ENCODE results near the gene OSBPL10.
A peak's percentile ranks its signal among the peaks of the same experiment; 100 is the strongest.

OSBPL10 gene

DNA sequence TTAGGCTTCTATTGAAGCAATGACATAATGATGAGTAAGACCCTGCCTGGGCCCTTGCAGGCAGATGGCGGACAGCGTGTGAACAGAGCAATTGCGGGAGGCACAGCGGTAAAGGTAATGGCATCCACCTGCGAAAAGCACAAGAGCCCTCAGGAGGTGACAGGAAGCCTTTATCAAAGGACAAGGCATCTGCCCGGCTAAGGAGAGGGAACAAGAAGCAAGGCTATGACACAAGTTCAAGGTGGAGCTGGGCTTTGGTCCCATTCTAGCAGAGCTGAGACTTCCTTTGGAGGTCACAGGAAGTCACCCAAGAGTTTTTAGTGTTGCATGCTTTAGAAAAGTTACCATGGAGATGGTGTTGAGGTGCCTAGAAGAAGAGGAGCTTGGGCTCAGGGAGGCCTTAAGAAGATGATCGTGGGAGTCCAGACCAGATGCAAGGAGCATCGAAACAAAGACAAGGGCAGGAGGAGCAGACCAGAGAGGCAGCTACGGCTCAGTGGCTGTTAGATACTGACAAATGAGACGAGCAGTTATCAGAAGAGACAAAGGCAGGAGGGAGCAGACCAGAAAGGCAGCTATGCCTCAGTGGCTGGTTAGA is 34.5 kb downstream of the OSBPL10 start:
- no peaks in the 10 kb centered on the region for H3K27me3 ChIP-seq (ENCODE audit: control insufficient read depth in 1 of 2, insufficient read depth in 1 of 2, low read length in 2 of 2)
- H3K4me1 ChIP-seq (ENCODE audit: control insufficient read depth, insufficient read depth, low read depth, low read length) = peaks cover 2% of the 10 kb centered on the region
- no peak overlapping the region for H3K4ac ChIP-seq (ENCODE audit: low read depth in 1 of 2, low read length in 2 of 2)
- no peak overlapping the region for H2AK5ac ChIP-seq (ENCODE audit: low read length, severe bottlenecking)
- peaks cover 32% of the 10 kb centered on the region for H3K79me1 ChIP-seq (replicated peaks; ENCODE audit: low read length, poor library complexity, severe bottlenecking)
- no peak for DNase-seq
- no peak overlapping the region for H2BK5ac ChIP-seq (ENCODE audit: low read depth, low read length, poor library complexity, severe bottlenecking)
- H3K18ac ChIP-seq (ENCODE audit: low read depth in 1 of 2, low read length in 2 of 2) = no peak overlapping the region
- H2AFZ ChIP-seq (ENCODE audit: low read depth, low read length) = no peak overlapping the region
- H4K8ac ChIP-seq (ENCODE audit: low read length) = no peak overlapping the region
- 89% methylated on average over 10 of the region's 10 CpGs for WGBS
- no peak overlapping the region for H4K91ac ChIP-seq (ENCODE audit: low read length)
- H2BK12ac ChIP-seq (ENCODE audit: low read length in 2 of 2) = no peak overlapping the region
- H2BK15ac ChIP-seq (ENCODE audit: low read depth, poor library complexity, severe bottlenecking) = no peak overlapping the region
- H3K23ac ChIP-seq (ENCODE audit: low read length in 2 of 2) = no peak overlapping the region
- no peak overlapping the region for H3K27ac ChIP-seq (ENCODE audit: low read length, poor library complexity, severe bottlenecking)
- no peak overlapping the region for H3K9ac ChIP-seq (ENCODE audit: low read length)
- no peaks in the 10 kb centered on the region for H3K36me3 ChIP-seq (ENCODE audit: control insufficient read depth in 1 of 2, insufficient read depth in 2 of 2, low read depth in 1 of 2, low read length in 2 of 2)
- no peak overlapping the region for H3K4me3 ChIP-seq (ENCODE audit: insufficient read depth in 1 of 2, low read depth in 1 of 2, low read length in 2 of 2)
- no peak overlapping the region for H2BK120ac ChIP-seq (ENCODE audit: low read depth, low read length)
- no peaks in the 10 kb centered on the region for H3K9me3 ChIP-seq (ENCODE audit: control insufficient read depth, low read length)
- no peak overlapping the region for H3K14ac ChIP-seq (ENCODE audit: low read length in 2 of 2)
- no peak overlapping the region for H3K4me2 ChIP-seq (ENCODE audit: low read length, poor library complexity, severe bottlenecking)

GRCh38 chr3:31945738-31946052 is 35.4 kb downstream of the OSBPL10 start:
- no peak overlapping the region for H3K23ac ChIP-seq (ENCODE audit: low read length in 2 of 2)
- H3K36me3 ChIP-seq (ENCODE audit: control insufficient read depth in 1 of 2, insufficient read depth in 2 of 2, low read depth in 1 of 2, low read length in 2 of 2) = no peaks in the 10 kb centered on the region
- 72% methylated on average over 3 of the region's 3 CpGs for WGBS
- peak overlapping the region in 1 of 2 experiments; percentile 53 for H3K4me3 ChIP-seq (ENCODE audit: insufficient read depth in 1 of 2, low read depth in 1 of 2, low read length in 2 of 2)
- H3K9ac ChIP-seq (ENCODE audit: low read length) = peak overlapping the region; percentile 64
- no peak overlapping the region for H2BK12ac ChIP-seq (ENCODE audit: low read length in 2 of 2)
- H3K9me3 ChIP-seq (ENCODE audit: control insufficient read depth, low read length) = no peaks in the 10 kb centered on the region
- no peak overlapping the region for H3K18ac ChIP-seq (ENCODE audit: low read depth in 1 of 2, low read length in 2 of 2)
- no peak overlapping the region for H3K4me2 ChIP-seq (ENCODE audit: low read length, poor library complexity, severe bottlenecking)
- no peaks in the 10 kb centered on the region for H3K27me3 ChIP-seq (ENCODE audit: control insufficient read depth in 1 of 2, insufficient read depth in 1 of 2, low read length in 2 of 2)
- H3K79me1 ChIP-seq (replicated peaks; ENCODE audit: low read length, poor library complexity, severe bottlenecking) = peaks cover 31% of the 10 kb centered on the region
- H2BK15ac ChIP-seq (ENCODE audit: low read depth, poor library complexity, severe bottlenecking) = no peak overlapping the region
- H3K4ac ChIP-seq (ENCODE audit: low read depth in 1 of 2, low read length in 2 of 2) = no peak overlapping the region
- H2BK5ac ChIP-seq (ENCODE audit: low read depth, low read length, poor library complexity, severe bottlenecking) = no peak overlapping the region
- no peak overlapping the region for H3K14ac ChIP-seq (ENCODE audit: low read length in 2 of 2)
- no peak overlapping the region for H2AFZ ChIP-seq (ENCODE audit: low read depth, low read length)
- DNase-seq = no peak
- no peak overlapping the region for H2BK120ac ChIP-seq (ENCODE audit: low read depth, low read length)
- no peak overlapping the region for H2AK5ac ChIP-seq (ENCODE audit: low read length, severe bottlenecking)
- no peak overlapping the region for H4K8ac ChIP-seq (ENCODE audit: low read length)
- peaks cover 2% of the 10 kb centered on the region for H3K4me1 ChIP-seq (ENCODE audit: control insufficient read depth, insufficient read depth, low read depth, low read length)
- no peak overlapping the region for H3K27ac ChIP-seq (ENCODE audit: low read length, poor library complexity, severe bottlenecking)
- no peak overlapping the region for H4K91ac ChIP-seq (ENCODE audit: low read length)

GRCh38 chr3:31943041-31943440 is 38.0 kb downstream of the OSBPL10 start:
- no peak overlapping the region for H3K4me2 ChIP-seq (ENCODE audit: low read length, poor library complexity, severe bottlenecking)
- H3K27me3 ChIP-seq (ENCODE audit: control insufficient read depth in 1 of 2, insufficient read depth in 1 of 2, low read length in 2 of 2) = peaks cover 0 to 4% of the 10 kb centered on the region in 2 experiments
- no peak overlapping the region for H3K23ac ChIP-seq (ENCODE audit: low read length in 2 of 2)
- no peak overlapping the region for H3K4ac ChIP-seq (ENCODE audit: low read depth in 1 of 2, low read length in 2 of 2)
- no peak for DNase-seq
- no peak overlapping the region for H2BK120ac ChIP-seq (ENCODE audit: low read depth, low read length)
- no peak overlapping the region for H3K4me3 ChIP-seq (ENCODE audit: insufficient read depth in 1 of 2, low read depth in 1 of 2, low read length in 2 of 2)
- H2BK15ac ChIP-seq (ENCODE audit: low read depth, poor library complexity, severe bottlenecking) = no peak overlapping the region
- no peaks in the 10 kb centered on the region for H3K36me3 ChIP-seq (ENCODE audit: control insufficient read depth in 1 of 2, insufficient read depth in 2 of 2, low read depth in 1 of 2, low read length in 2 of 2)
- no peak overlapping the region for H2AK5ac ChIP-seq (ENCODE audit: low read length, severe bottlenecking)
- H2BK12ac ChIP-seq (ENCODE audit: low read length in 2 of 2) = no peak overlapping the region
- no peak overlapping the region for H3K27ac ChIP-seq (ENCODE audit: low read length, poor library complexity, severe bottlenecking)
- H3K18ac ChIP-seq (ENCODE audit: low read depth in 1 of 2, low read length in 2 of 2) = no peak overlapping the region
- no peaks in the 10 kb centered on the region for H3K9me3 ChIP-seq (ENCODE audit: control insufficient read depth, low read length)
- H2BK5ac ChIP-seq (ENCODE audit: low read depth, low read length, poor library complexity, severe bottlenecking) = no peak overlapping the region
- no peak overlapping the region for H3K14ac ChIP-seq (ENCODE audit: low read length in 2 of 2)
- H4K91ac ChIP-seq (ENCODE audit: low read length) = no peak overlapping the region
- H3K79me1 ChIP-seq (replicated peaks; ENCODE audit: low read length, poor library complexity, severe bottlenecking) = peaks cover 43% of the 10 kb centered on the region
- peaks cover 2% of the 10 kb centered on the region for H3K4me1 ChIP-seq (ENCODE audit: control insufficient read depth, insufficient read depth, low read depth, low read length)
- no peak overlapping the region for H3K9ac ChIP-seq (ENCODE audit: low read length)
- H4K8ac ChIP-seq (ENCODE audit: low read length) = no peak overlapping the region
- H2AFZ ChIP-seq (ENCODE audit: low read depth, low read length) = no peak overlapping the region

DNA sequence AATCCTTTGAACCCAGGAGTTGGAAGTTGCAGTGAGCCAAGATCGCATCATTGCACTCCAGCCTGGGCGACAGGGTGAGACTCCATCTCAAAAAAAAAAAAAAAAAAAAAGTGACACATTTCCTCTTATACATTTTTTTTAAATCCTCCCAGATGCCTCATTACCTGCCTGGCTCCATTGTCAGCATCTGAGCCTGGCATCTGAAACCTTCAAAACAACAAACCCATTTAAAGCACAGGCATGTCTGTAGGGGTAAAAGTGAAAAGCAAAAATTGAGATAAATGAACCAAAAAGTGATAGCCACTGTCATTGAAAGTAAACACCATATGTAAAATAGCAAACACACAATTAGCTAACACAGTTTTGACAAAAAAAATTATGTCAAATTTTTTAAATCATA is 38.6 kb downstream of the OSBPL10 start:
- H3K36me3 ChIP-seq (ENCODE audit: control insufficient read depth in 1 of 2, insufficient read depth in 2 of 2, low read depth in 1 of 2, low read length in 2 of 2) = no peaks in the 10 kb centered on the region
- H2AFZ ChIP-seq (ENCODE audit: low read depth, low read length) = no peak overlapping the region
- H4K8ac ChIP-seq (ENCODE audit: low read length) = no peak overlapping the region
- no peak overlapping the region for H4K91ac ChIP-seq (ENCODE audit: low read length)
- no peak overlapping the region for H2BK12ac ChIP-seq (ENCODE audit: low read length in 2 of 2)
- no peak overlapping the region for H3K4ac ChIP-seq (ENCODE audit: low read depth in 1 of 2, low read length in 2 of 2)
- H3K27ac ChIP-seq (ENCODE audit: low read length, poor library complexity, severe bottlenecking) = no peak overlapping the region
- no peak overlapping the region for H3K4me3 ChIP-seq (ENCODE audit: insufficient read depth in 1 of 2, low read depth in 1 of 2, low read length in 2 of 2)
- no peak overlapping the region for H2BK15ac ChIP-seq (ENCODE audit: low read depth, poor library complexity, severe bottlenecking)
- H3K27me3 ChIP-seq (ENCODE audit: control insufficient read depth in 1 of 2, insufficient read depth in 1 of 2, low read length in 2 of 2) = peaks cover 0 to 4% of the 10 kb centered on the region in 2 experiments
- H2BK120ac ChIP-seq (ENCODE audit: low read depth, low read length) = no peak overlapping the region
- H3K23ac ChIP-seq (ENCODE audit: low read length in 2 of 2) = no peak overlapping the region
- H3K9me3 ChIP-seq (ENCODE audit: control insufficient read depth, low read length) = no peaks in the 10 kb centered on the region
- H2AK5ac ChIP-seq (ENCODE audit: low read length, severe bottlenecking) = no peak overlapping the region
- DNase-seq = no peak
- 100% methylated on average over 1 of the region's 2 CpGs for WGBS
- peaks cover 46% of the 10 kb centered on the region for H3K79me1 ChIP-seq (replicated peaks; ENCODE audit: low read length, poor library complexity, severe bottlenecking)
- no peak overlapping the region for H3K18ac ChIP-seq (ENCODE audit: low read depth in 1 of 2, low read length in 2 of 2)
- peaks cover 2% of the 10 kb centered on the region for H3K4me1 ChIP-seq (ENCODE audit: control insufficient read depth, insufficient read depth, low read depth, low read length)
- H3K4me2 ChIP-seq (ENCODE audit: low read length, poor library complexity, severe bottlenecking) = no peak overlapping the region
- H2BK5ac ChIP-seq (ENCODE audit: low read depth, low read length, poor library complexity, severe bottlenecking) = no peak overlapping the region
- H3K9ac ChIP-seq (ENCODE audit: low read length) = no peak overlapping the region
- no peak overlapping the region for H3K14ac ChIP-seq (ENCODE audit: low read length in 2 of 2)
